OCI-LY7 (cell line): ENCODE measurements around the gene TMX4.

Source experiments
- EZH2phosphoT487 ChIP-seq: fragments of 200-600 bp; sonication (generic); IDR thresholded peaks from 2 replicates; pipeline ENCODE4 v1.6.1; 2018; ENCODE audit warnings: low read depth, borderline replicate concordance, mild to moderate bottlenecking, mixed run types, antibody characterized with exemption, low read length, moderate library complexity, mixed read lengths
- TF ChIP-seq, protein P1 (sequence below): fragments of 200-600 bp; sonication (generic); conservative IDR thresholded peaks from 2 replicates; pipeline ENCODE4 v1.5.1; 2014; ENCODE audit warnings: mild to moderate bottlenecking, antibody characterized with exemption, low read length, moderate library complexity, mixed read lengths

DNA sequence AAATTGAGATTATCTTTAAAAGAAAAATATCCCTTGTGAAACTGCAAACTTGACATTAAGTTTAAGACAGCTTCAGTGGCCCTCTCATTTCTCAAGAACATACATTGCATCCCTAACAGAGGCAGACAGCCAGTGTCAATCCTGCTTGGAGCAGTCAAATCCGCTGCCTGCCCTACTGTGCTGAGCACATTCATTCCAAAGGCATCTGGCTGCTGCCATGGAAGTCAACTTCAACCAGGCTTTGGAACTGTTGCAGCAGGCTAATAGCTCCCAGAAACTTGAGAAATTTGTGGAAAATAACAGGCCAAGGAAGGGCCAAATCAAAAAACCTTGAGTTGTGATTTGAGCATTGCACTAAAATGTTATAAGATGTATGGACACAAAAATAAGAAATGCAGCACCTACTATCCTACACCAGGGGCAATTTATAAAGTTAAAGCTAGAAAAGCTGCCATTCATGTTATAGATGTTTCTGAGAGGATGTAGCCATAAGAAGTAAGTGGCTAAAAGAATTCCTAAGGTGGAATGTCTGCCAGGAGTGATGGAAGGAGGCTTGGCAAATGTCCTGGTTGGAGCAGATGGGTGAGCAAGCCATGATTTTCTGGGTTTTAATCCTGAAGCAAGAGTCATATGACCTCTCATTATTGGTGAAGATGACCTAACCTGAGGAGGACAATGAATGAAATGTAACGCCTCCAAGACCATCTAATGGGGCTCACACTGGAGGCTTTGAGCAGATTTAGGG, 47.9 kb downstream of the TMX4 start:
- TF ChIP-seq, protein P1, sequence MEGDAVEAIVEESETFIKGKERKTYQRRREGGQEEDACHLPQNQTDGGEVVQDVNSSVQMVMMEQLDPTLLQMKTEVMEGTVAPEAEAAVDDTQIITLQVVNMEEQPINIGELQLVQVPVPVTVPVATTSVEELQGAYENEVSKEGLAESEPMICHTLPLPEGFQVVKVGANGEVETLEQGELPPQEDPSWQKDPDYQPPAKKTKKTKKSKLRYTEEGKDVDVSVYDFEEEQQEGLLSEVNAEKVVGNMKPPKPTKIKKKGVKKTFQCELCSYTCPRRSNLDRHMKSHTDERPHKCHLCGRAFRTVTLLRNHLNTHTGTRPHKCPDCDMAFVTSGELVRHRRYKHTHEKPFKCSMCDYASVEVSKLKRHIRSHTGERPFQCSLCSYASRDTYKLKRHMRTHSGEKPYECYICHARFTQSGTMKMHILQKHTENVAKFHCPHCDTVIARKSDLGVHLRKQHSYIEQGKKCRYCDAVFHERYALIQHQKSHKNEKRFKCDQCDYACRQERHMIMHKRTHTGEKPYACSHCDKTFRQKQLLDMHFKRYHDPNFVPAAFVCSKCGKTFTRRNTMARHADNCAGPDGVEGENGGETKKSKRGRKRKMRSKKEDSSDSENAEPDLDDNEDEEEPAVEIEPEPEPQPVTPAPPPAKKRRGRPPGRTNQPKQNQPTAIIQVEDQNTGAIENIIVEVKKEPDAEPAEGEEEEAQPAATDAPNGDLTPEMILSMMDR, result no peak
- TF ChIP-seq EZH2phosphoT487, result no peak
